K562 (cell line): ENCODE measurements around the gene ORAI1. TPM values are rescaled to one million over a fixed set of nuclear protein-coding genes. Genes with fewer than 3 reads are reported as not detected.
A peak's percentile ranks its signal among the peaks of the same experiment; 100 is the strongest.

Experiments used
- ELF4 ChIP-seq: fragments of 450-650 bp; formaldehyde crosslinking; IDR thresholded peaks from 2 replicates; pipeline ENCODE4 v1.4.0; 2022; ENCODE audit warnings: missing genetic modification characterization
- FOXP1 ChIP-seq: sonication (generic); formaldehyde crosslinking; IDR thresholded peaks from 2 replicates; pipeline ENCODE4 v1.8.0; 2022; ENCODE audit warnings: mild to moderate bottlenecking, missing genetic modification reagents
- PHF8 ChIP-seq: fragments of 200-600 bp; sonication (generic); IDR thresholded peaks from 2 replicates; pipeline ENCODE4 v1.6.1; 2012; ENCODE audit warnings: mixed run types, mild to moderate bottlenecking, inconsistent platforms, low read length, moderate library complexity, borderline replicate concordance
- POLR2G ChIP-seq: fragments of 200-400 bp; formaldehyde crosslinking; IDR thresholded peaks from 2 replicates; pipeline ENCODE4 v1.6.1; 2017; ENCODE audit warnings: low read depth, mild to moderate bottlenecking, antibody characterized with exemption, low read length, moderate library complexity
- RBBP5 ChIP-seq: fragments of 200-600 bp; sonication (generic); IDR thresholded peaks from 2 replicates; pipeline ENCODE4 v1.6.1; 2012; ENCODE audit warnings: borderline replicate concordance, mild to moderate bottlenecking, low read length, control low read depth, inconsistent platforms; ENCODE audit not compliant: insufficient read depth, poor library complexity, severe bottlenecking
- YY1 ChIP-seq, 3 experiments: IDR thresholded peaks; 2 replicates each; pipeline ENCODE4 v1.6.1; 2011; ENCODE audit warnings: low read length in 2 of 3, mild to moderate bottlenecking in 2 of 3, moderate library complexity in 2 of 3, borderline replicate concordance in 1 of 3, control low read depth in 1 of 3, low read depth in 1 of 3; ENCODE audit not compliant: insufficient read depth in 3 of 3, insufficient replicate concordance in 2 of 3, control insufficient read depth in 1 of 3, insufficient read length in 1 of 3; ENCODE audit errors: extremely low read depth in 1 of 3
- ZNF263 ChIP-seq: sonication (generic); formaldehyde crosslinking; IDR thresholded peaks from 2 replicates; pipeline ENCODE4 v1.8.0; 2022; ENCODE audit warnings: mild to moderate bottlenecking, missing genetic modification reagents, borderline replicate concordance
- ZNF274 ChIP-seq: IDR thresholded peaks from 2 replicates; pipeline ENCODE4 v1.6.1; 2011; ENCODE audit warnings: low read depth, mild to moderate bottlenecking, low read length, moderate library complexity, borderline replicate concordance
- ZNF431 ChIP-seq: sonication (generic); formaldehyde crosslinking; IDR thresholded peaks from 2 replicates; pipeline ENCODE4 v1.8.0; 2022; ENCODE audit warnings: mild to moderate bottlenecking, missing genetic modification reagents
- polyA plus RNA-seq, 8 experiments: library from polyadenylated mRNA; depleted of rRNA in 4 of 8; stranded (reverse) in 5 of 8; unstranded in 3 of 8; fragments of >200 nt; fragmentation: Nextera tagmentation in 2 of 8; fragmentation: Illumina TruSeq in 1 of 8; extraction: Ambion mirVana in 2 of 8; extraction: Trizol in 1 of 8; gene quantifications; 2 replicates each; pipeline versions ENCODE4 v1.2.1 to v1.2.3, GENCODE V29; 2011 to 2014; ENCODE audit warnings: inconsistent platforms in 1 of 8, missing spikeins in 1 of 8
- total RNA-seq, 7 experiments: library from RNA; depleted of rRNA in 6 of 7; stranded (reverse); fragments of >200 nt in 6 of 7; fragmentation: Illumina TruSeq in 2 of 7; extraction: Trizol in 2 of 7; gene quantifications; 2 replicates each; pipeline versions ENCODE4 v1.2.1 to v1.2.3, GENCODE V29; 2011 to 2021; ENCODE audit warnings: low replicate concordance in 1 of 7
- TF ChIP-seq, protein P1 (sequence below), 3 experiments: fragments of 200-800 bp in 1 of 3; sonication (Bioruptor generic) in 1 of 3; sonication (generic) in 1 of 3; formaldehyde crosslinking in 1 of 3; IDR thresholded peaks; 2 replicates each; pipeline versions ENCODE4 v1.6.1 to v1.8.0; 2016 to 2022; ENCODE audit warnings: mild to moderate bottlenecking in 2 of 3, missing compliant biosample characterization in 2 of 3, missing genetic modification characterization in 2 of 3, missing genetic modification reagents in 1 of 3
- TF ChIP-seq, protein P2 (sequence below), 2 experiments: IDR thresholded peaks; 2 replicates each; pipeline ENCODE4 v1.6.1; 2012; ENCODE audit warnings: improper control_type of control experiment in 2 of 2, low read depth in 2 of 2, low read length in 2 of 2, borderline replicate concordance in 1 of 2

Gene ORAI1
- total and polyA plus RNA-seq, 9 of the 15 experiments (the other 6 are each of a cell fraction or from before 2014, with no cell fraction given), result 2.6 to 23.8 (median 9.3) TPM

DNA sequence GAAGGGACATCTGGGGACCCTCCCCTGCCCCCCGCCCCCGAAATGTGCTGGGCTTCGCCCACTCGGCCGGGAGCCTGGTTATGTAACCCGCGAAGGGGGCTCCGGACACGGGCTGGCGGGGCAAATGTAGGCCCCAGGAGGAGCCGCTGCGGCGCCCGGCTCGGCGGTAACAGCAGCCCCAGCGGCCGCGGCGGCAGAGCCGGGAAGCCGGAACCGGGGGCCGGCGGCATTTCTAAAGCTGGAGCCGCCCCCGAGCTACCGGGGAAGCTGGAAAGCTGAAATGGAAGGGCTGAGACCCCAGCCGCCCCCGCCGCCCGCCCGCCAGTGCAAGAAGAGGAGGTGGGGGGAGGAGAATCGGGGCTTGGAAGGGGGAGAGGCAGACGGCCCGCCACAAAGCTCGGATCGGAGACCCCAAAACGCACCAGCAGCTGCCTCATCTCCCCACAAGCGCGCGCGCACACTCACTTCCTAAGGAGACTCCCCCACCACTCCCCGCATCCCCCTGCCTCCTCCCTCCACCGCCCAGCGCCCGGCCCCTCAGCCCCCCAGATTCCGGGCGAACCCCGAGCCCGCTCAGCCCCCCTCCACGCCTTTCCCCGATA, 47.0 kb upstream of the ORAI1 start (continued):
- TF ChIP-seq YY1 (IDR thresholded peaks at IDR 0.05; ENCODE audit: borderline replicate concordance in 1 of 3, control insufficient read depth in 1 of 3, extremely low read depth in 1 of 3, insufficient read depth in 3 of 3, insufficient read length in 1 of 3, insufficient replicate concordance in 2 of 3, low read depth in 1 of 3, low read length in 2 of 3), result peak in 2 of 3 experiments; percentile 46 to 57
- TF ChIP-seq, protein P1, sequence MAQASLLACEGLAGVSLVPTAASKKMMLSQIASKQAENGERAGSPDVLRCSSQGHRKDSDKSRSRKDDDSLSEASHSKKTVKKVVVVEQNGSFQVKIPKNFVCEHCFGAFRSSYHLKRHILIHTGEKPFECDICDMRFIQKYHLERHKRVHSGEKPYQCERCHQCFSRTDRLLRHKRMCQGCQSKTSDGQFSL (CRISPR knock-in tag; IDR thresholded peaks at IDR 0.05), result peak; percentile 55; the same call in 1 of the 2 replicates
- TF ChIP-seq, protein P1 (tag; IDR thresholded peaks at IDR 0.05), result no peak
- TF ChIP-seq, protein P2, sequence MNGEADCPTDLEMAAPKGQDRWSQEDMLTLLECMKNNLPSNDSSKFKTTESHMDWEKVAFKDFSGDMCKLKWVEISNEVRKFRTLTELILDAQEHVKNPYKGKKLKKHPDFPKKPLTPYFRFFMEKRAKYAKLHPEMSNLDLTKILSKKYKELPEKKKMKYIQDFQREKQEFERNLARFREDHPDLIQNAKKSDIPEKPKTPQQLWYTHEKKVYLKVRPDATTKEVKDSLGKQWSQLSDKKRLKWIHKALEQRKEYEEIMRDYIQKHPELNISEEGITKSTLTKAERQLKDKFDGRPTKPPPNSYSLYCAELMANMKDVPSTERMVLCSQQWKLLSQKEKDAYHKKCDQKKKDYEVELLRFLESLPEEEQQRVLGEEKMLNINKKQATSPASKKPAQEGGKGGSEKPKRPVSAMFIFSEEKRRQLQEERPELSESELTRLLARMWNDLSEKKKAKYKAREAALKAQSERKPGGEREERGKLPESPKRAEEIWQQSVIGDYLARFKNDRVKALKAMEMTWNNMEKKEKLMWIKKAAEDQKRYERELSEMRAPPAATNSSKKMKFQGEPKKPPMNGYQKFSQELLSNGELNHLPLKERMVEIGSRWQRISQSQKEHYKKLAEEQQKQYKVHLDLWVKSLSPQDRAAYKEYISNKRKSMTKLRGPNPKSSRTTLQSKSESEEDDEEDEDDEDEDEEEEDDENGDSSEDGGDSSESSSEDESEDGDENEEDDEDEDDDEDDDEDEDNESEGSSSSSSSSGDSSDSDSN (IDR thresholded peaks at IDR 0.05; ENCODE audit: borderline replicate concordance in 1 of 2, low read depth in 2 of 2, low read length in 2 of 2), result peak; percentile 93 to 95
- peak; percentile 14; the same call in 1 of the 2 replicates for TF ChIP-seq ZNF263 (CRISPR knock-in tag)
- no peak for TF ChIP-seq ZNF274
- TF ChIP-seq FOXP1 (CRISPR knock-in tag), result no peak
- TF ChIP-seq ZNF431 (CRISPR knock-in tag), result 0 out of 2 replicates have a peak, but pooled peaks have one; percentile 17
- no peak for TF ChIP-seq ELF4 (CRISPR knock-in tag)
- TF ChIP-seq RBBP5, result peak; percentile 52
- TF ChIP-seq PHF8, result peak; percentile 28; the same call in 1 of the 2 replicates
- peak; percentile 78 for TF ChIP-seq POLR2G
